GM10248 (cell line): ENCODE results near the gene DPH5.

ENCODE experiments used
- CTCF ChIA-PET: fragments of 300-600 bp; sonication (Branson Sonifier 250); formaldehyde crosslinking; extraction: SDS; loops from one replicate; lab custom pipeline; 2021; ENCODE audit warnings: antibody characterized with exemption; lab: Yijun Ruan, JAX
- POLR2A ChIA-PET: fragments of 350-650 bp; sonication (Branson Sonifier 250); formaldehyde crosslinking; extraction: SDS; loops from one replicate; lab custom pipeline; 2020; ENCODE audit warnings: antibody characterized with exemption; lab: Yijun Ruan, JAX
- DNase-seq: peaks from one replicate; pipeline ENCODE4 v3.0.0; 2012; ENCODE audit errors: extremely low spot score
- TF ChIP-seq, protein P1 (sequence below): IDR thresholded peaks from 2 replicates; pipeline ENCODE4 v1.5.1; 2012; ENCODE audit warnings: mild to moderate bottlenecking, low read depth; ENCODE audit errors: extremely low read depth, missing control alignments, control extremely low read depth

The DPH5 gene

DNA sequence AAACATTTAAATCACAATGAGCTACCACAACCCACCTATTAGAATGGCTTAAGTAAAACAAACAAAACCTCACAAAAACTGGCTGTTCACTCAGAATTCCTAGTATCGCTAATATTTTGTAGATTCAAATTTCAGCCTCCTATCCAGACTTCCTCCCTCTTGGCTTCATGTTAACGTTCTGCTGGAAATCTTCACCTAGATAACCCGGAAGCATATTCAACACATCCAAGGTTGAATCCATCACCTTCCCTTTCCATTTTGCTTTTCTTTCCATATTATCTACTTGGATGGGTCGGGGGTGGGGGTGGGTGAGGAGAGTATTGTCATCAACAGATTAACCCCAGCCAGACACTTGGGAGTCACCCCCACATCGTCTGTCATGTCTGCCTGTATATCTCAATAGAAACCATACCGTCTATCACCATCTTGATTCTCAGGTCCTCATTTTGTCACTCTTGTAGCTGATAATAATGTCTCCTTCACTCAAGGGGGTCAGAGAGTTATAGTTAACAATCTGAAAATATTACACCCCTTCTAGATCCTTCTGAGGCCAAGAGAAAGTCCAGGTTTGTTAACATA, 1.7 kb upstream of the DPH5 start:
- no peak for DNase-seq
- ChIA-PET CTCF (interaction anchor here (1.3 to 3.6 kb wide), 5 partner anchors 10 to 261 kb away, joined by 3 to 10 read pairs (median 5); no protein-coding TSS in a partner anchor), POLR2A (no interaction called here)
- TF ChIP-seq, protein P1, sequence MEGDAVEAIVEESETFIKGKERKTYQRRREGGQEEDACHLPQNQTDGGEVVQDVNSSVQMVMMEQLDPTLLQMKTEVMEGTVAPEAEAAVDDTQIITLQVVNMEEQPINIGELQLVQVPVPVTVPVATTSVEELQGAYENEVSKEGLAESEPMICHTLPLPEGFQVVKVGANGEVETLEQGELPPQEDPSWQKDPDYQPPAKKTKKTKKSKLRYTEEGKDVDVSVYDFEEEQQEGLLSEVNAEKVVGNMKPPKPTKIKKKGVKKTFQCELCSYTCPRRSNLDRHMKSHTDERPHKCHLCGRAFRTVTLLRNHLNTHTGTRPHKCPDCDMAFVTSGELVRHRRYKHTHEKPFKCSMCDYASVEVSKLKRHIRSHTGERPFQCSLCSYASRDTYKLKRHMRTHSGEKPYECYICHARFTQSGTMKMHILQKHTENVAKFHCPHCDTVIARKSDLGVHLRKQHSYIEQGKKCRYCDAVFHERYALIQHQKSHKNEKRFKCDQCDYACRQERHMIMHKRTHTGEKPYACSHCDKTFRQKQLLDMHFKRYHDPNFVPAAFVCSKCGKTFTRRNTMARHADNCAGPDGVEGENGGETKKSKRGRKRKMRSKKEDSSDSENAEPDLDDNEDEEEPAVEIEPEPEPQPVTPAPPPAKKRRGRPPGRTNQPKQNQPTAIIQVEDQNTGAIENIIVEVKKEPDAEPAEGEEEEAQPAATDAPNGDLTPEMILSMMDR, result no peak

DNA sequence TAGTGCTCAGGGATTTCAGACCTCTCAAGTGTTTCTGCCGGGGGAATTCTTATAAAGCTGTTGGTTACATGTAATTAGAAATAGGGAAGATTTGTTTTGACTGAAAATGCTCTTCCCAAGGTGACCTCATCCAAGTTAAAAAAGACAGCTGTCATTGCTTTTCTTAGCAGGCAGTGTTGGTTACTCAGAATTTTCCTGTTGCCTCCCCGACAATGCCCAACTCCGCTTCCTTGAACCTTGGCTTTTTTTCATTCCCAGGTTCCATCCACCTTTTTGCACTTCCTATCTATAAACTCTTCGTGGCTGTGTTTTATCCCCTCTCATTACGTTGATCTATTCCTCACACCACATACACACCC, 825 bp upstream of the DPH5 start:
- no peak for DNase-seq
- CTCF ChIA-PET, result interaction anchor here (1.1 to 3.6 kb wide), 4 partner anchors 13 to 212 kb away, joined by 3 to 10 read pairs (median 4); no protein-coding TSS in a partner anchor
- TF ChIP-seq, protein P1, result no peak
- POLR2A ChIA-PET, result interaction anchor here (0.6 kb wide), 1 partner anchor 209 kb away, joined by 5 read pairs; no protein-coding TSS in a partner anchor

DNA sequence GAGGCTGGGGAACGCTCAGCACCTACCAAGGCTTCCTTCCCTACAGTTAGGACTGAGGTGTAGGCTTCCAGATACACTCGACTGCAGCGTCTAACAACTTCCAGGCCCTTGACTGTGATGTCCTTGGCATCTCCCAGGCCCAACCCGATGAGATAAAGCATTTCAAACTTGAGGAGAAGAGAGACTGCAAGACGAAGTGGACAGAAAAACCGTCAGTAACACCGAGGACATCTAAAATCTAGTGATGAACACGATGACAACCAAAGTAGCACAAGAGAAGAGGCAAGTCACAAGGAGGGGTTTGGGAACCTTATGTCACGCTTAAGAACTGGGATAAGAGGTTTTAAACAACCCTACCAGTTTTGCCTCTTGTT, 314 bp downstream of the DPH5 start:
- ChIA-PET POLR2A (no interaction called here), CTCF (interaction anchor here (0.9 to 3.6 kb wide), 4 partner anchors 12 to 213 kb away, joined by 3 to 10 read pairs (median 4); no protein-coding TSS in a partner anchor)
- DNase-seq, result no peak
- TF ChIP-seq, protein P1, result no peak

DNA sequence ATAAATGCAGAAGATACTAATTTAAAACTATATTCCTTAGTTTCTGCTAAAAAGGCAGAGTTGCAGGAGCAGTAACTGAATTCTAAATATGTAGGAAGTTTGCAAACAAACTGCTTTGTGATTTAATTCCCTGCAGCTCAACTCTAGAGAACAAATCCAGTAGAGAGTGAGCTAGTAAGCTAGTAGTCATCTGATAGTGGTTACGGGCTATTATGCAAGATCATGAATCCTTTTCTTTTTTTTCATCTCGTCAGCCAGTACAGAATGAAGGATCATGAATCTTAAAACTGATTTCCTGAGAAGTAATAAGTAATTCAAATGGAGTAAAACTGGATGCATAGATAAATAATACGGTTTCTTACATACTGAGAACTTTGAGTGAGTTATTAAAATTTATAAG, 3.3 kb downstream of the DPH5 start:
- TF ChIP-seq, protein P1, result no peak
- no peak for DNase-seq
- CTCF ChIA-PET, result interaction anchor here (1.1 to 3.1 kb wide), 5 partner anchors 9 to 216 kb away, joined by 3 to 10 read pairs (median 5); no protein-coding TSS in a partner anchor
- POLR2A ChIA-PET, result no interaction called here

DNA sequence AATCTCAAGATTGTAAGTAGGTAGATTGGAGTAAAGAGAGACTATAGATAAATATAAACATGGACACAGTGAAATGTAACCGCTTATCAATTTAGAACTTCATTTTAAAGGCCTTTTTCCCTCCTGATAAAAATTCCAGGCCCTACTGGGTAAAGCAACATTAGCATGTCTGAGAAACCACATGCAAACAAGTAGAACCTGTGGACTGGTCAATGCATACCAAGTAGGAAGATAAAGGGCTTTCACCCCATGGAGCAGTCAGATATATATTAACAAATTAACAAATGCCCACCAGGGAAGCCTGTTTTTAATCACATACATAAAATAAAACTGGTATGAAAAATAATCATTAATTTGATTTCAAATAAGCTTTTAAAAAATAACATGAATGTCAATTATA, 8.1 kb downstream of the DPH5 start:
- ChIA-PET CTCF (interaction anchor here (1.0 to 1.6 kb wide), 4 partner anchors 15 to 221 kb away, joined by 3 to 6 read pairs (median 4); no protein-coding TSS in a partner anchor), POLR2A (no interaction called here)
- TF ChIP-seq, protein P1, result no peak
- DNase-seq, result no peak

DNA sequence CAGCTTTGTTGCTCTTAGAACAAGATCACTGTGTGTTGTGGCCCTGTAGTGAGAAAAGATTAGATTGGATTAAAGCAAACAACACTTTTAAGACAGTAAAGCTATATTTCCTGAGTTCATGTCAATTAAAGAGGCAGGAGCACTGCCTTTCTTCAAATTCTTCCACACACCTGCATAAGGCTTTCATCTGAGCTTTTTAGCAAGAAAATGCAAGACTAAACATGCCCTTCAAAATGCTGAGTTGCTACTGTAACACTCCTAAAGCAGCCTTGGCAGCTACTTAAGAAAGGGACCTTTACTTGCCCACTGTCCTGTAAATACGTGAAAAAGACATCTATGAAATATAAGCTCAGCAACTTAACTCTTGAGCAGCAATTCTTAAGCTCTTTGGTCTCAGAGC, 11.8 kb downstream of the DPH5 start:
- no peak for DNase-seq
- TF ChIP-seq, protein P1, result no peak
- CTCF ChIA-PET, result interaction anchor here (1.1 to 2.0 kb wide), 6 partner anchors 9 to 275 kb away, joined by 3 to 7 read pairs (median 4); partner anchors contain the start of gene DPH5
- POLR2A ChIA-PET, result no interaction called here
